NCI-H460 (cell line): Measurements from ENCODE around the gene FRMD8. TPM values are rescaled to one million over a fixed set of nuclear protein-coding genes. Genes with fewer than 3 reads are reported as not detected.

ENCODE experiments used
- DNase-seq: peaks from one replicate; pipeline ENCODE4 v3.0.0-alpha.2; 2016; ENCODE audit warnings: low read depth; ENCODE audit errors: extremely low read depth
- total RNA-seq: library from RNA; depleted of rRNA; stranded (reverse); fragments of >200 nt; shearing (Covaris generic); gene quantifications from 2 replicates; pipeline ENCODE4 v1.2.3, GENCODE V29; 2014

Gene FRMD8
- total RNA-seq, 1 experiment from 2014 or later, result 14.4 TPM

DNA sequence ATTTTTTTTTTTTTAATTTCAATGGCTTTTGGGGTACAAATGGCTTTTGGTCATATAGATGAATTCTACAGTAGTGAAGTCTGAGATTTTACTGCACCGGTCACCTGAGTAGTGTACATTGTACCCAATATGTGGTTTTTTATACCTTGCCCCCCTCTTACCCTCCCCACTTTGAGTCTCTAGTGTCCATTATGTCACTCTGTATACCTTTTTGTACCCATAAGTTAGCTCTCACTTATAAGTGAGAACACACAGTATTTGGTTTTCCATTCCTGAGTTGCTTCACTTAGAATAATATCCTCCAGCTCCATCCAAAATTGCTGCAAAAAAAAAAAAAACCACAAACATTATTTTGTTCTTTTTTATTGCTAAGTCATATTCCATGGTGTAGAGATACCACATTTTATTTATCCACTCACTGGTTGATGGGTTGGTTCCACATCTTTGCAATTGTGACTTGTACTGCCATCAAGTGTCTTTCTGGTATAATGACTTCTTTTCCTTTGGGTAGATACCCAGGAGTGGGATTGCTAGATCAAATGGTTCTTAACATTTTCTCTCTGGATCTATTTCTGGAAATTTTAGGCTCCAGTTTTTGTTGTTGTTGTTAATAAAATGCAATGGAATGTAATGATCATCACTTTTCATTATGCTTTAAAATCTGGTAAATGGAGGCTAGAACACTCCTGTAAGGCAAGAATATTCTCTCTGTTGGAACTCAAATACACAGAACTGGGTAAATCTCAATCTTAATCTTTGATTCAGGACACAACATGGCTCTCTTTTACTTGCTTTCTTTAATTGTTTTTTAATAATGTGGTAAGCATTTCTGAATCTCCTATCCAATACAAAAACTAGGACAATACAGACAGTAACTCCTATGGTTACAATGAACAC is 46.5 kb downstream of the FRMD8 start:
- no peak for DNase-seq

DNA sequence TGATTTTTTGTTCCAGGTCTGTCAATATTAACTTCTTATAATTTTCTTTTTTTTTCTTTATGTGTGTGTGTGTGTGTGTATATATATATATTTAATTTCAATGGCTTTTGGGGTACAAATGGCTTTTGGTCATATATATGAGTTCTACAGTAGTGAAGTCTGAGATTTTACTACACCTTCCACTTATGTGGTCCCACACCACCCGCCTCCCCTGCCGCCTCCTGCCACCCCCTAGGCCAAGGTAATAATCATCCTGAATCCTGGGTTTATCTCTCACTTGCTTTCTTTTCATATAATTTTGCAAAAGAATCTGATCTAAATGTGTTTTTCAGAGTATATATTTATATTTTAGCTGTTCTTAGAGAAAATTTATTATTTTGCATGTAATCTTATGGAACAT is 47.2 kb downstream of the FRMD8 start:
- no peak for DNase-seq

DNA sequence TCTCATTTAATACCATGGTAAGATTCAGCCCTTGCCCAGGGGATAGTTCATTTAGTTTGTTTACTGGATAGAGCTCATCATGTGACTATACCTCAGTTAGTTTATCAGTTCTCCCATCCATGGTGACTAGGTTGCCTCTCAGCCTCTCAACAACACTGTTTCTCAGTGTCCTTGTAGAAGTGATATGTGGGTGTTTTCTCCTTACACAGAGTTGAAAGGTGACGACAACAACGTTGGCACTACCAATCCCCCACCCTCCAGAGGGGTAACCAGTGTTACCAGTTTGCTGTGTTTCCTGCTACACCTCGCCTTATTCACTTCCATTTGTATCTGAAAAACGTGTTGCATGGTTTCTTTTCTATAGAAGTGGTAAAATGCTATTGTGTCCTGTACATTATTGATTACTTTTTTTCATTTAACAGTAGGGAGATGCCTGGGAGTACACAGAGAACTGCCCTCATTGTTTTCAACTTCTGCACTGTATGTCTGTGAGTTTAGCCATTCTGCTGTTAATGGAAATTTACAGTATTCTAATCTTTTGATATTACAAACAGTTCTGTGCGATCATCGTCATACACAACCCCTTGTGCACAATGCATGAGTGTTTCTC is 47.7 kb downstream of the FRMD8 start:
- no peak for DNase-seq

DNA sequence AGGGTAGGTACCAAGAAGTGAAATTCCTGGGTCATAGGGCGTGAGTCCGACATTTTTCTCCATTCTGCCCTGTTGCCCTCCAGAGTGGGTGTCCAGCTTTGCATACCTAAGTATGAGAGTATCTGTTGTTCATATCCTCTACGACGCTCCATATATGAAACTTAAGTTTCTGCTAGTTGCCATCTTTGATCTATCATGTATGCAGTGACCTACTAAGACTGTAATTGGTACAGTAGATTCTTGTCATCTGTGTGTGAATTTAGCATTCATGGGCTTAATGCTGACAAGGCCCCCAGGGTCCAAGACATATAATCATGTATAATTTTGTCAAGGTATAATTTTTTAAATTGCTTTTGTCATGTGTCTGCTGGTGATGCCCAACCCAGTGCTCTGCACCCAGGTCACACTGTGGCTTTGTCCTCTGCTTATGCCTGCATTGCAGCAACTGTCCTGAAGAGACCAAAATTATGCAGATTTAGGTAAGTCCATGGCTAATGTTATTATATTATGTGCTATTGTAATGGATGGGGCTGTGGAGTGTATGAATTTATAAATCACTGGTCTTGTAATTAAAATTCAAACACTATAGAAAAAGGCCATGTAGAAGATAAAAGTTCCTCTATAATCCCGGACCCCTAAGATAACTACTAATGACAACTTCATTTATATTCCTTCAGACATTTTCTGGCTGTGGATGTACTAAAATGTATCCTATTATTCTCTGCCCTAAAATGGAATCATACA is 48.4 kb downstream of the FRMD8 start:
- DNase-seq, result no peak

DNA sequence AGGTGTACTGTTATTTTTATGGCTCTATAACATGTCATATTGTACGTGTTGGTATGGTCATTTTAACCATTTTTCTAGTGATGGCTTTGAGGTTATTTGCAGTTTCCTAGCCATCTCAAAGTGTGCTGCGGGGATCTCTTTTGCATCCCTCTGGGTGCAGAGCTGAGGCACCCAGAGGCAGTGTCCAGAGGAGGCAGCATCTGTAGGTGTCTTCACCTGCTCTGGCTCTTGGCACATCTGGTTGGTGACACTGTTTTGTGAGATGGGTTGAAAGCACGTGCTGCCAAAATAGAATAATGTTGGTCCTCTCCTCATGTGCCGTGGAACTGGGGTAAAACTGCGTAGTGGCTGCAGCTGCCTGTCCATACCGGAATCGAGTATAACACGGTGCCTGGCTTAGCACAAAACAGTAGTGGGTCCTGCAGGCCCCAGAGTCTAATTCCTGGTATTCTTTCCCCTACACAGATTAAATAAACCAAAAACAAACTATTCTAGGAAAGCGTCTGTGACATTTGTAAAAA is 49.0 kb downstream of the FRMD8 start:
- DNase-seq, result no peak

DNA sequence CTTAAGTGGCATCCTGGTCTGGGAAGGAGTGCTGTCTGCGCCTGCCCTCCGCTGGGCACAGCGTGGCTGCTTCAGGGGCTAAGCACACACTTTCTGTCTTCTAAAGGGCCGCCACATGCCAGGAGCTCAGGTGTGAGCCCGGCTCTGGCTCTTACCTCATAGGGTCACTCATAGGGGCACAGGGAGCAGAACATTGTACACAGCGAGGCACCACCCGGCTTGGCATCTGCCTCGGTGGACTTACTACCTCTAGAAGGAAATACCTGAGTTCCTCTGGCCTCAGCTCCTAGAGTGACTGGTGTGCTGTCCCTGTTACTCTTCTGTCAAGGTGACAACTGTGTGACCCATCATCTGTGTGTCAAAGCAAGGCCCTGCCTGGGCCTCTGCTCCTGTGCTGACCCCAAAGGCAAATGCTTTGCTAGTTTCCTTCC is 49.6 kb downstream of the FRMD8 start:
- no peak for DNase-seq

DNA sequence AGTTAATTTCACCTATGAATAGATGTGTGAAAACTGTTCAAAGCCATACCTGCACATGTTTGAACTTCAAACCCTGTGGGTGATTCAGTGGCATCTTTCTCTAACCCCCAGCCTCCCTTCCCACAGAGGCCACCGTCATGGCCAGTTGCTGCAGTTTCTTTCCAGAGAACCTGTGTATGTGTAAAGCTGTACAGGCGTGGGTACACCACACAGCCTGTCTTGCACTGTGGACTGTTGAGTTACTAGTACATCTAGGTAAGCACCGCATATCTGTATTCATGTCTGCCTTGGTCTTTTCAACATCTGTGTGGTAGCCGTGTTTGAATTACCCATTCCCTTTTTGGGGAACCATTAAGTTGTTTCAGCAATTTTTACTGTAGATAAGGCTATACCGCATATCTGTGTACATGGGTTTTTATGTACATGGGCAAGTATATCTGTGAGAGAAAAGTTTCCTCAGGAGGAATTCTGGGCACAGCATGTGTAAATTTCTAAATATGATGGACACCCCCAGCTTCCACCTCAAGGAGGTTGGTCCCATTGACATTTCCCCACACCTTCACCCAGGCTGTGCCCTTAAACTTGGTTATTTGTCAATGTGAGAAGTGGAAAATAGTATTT is 50.1 kb downstream of the FRMD8 start:
- no peak for DNase-seq

DNA sequence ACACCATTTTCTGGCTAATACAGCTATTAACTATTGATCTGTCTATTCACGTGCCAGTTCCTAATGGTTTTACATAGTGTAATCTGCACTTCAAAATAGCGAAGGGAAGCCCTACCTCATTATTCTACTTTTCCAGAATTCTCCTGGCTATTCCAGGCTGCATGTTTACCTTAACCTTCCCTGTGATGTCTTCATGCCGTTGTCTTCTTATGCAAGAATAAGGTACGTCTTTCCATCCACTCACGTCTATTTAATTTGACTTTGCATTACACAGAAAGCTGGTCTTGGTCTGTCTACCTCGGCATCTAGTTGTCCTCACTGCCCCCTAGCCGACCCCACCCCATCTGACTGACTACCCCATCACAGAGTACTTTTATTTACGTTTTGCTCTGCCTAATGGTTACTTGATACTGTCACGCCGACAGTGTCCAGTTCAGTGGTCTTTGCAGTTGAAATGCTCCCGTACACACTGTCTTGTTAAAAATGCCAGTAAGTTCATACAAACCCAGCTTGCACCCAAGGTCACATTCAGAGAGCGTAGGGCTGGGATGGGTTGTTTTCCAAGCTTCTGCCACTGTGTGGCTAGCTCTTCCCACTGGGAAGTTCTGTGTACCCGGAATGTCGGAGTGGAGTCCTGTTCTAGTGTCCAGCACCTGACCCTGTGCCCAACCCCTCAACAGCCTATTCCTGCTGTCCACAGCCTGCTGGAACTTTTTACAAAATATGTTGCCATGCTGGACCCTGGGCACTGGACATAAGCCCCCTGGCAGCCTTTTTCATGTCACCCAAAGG is 51.2 kb downstream of the FRMD8 start:
- DNase-seq, result no peak

DNA sequence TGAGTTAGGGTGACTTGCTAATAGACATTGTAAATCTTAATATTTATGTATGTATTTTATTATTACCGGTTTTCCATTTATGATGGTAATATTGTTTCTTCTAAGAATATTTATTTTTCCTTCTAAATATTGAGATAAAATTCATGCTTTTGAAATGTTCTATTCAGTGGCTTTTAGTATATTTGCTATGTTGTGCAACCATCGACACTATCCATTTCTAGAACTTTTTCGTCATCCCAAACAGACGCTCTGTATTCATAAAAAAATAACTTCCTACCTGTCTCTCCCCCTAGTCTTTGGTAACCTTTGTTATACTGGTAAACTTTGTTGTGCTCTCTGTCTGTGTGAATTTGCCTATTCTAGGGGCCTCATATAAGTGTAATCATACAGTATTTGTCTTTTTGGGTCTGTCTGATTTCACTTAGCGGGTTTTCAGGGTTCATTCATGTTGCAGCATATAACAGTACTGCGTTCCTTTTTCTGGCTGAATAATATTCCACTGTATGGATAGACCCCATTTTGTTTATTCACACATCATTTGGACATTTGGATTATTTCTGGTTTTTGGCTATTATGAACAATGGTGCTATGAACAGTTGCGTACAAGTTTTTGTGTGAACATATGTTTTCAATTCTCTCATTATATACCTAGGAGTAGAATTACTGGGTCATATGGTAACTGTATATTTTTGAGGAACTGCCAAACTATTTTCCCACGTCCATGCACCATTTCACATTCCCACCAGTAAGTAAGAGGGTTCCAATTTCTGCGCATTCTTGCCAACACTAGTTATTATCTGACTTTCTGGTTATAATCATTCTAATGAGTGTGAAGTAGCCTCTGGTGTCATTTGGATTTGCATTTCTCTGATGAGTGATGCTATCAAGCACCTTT is 52.1 kb downstream of the FRMD8 start:
- no peak for DNase-seq

DNA sequence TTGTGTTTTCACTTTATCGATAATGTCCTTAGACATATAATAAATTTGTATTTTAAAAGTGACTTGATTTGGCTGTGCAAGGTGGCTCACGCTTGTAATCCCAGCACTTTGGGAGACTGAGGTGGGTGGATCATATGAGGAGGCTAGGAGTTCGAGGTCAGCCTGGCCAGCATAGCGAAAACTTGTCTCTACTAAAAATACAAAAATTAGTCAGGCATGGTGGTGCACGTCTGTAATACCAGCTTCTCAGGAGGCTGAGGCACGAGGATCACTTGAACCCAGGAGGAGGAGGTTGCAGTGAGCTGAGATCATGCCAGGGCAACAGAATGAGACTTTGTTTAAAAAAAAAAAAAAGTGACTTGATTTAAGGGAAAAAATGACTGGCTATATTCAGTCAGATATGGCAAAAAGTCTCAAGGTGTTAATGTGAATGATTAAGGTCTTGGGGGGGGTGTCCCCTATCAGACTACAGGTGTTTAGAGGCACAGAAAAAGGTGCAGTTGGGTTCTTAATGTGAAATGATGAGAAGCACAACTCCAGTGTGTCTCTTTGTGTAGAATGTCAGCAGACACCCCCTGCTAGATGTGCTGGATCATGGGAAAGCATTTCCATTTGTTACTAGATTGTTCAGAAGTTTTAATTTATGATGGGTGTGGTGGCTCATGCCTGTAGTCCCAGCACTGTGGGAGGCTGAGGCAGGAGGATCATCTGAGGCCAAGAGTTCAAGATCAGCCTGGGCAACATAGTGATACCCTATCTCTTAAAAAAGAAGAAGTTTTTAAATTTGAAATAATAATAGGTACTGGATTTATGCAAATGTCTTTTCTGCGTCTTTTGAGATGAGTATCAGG is 53.1 kb downstream of the FRMD8 start:
- no peak for DNase-seq

DNA sequence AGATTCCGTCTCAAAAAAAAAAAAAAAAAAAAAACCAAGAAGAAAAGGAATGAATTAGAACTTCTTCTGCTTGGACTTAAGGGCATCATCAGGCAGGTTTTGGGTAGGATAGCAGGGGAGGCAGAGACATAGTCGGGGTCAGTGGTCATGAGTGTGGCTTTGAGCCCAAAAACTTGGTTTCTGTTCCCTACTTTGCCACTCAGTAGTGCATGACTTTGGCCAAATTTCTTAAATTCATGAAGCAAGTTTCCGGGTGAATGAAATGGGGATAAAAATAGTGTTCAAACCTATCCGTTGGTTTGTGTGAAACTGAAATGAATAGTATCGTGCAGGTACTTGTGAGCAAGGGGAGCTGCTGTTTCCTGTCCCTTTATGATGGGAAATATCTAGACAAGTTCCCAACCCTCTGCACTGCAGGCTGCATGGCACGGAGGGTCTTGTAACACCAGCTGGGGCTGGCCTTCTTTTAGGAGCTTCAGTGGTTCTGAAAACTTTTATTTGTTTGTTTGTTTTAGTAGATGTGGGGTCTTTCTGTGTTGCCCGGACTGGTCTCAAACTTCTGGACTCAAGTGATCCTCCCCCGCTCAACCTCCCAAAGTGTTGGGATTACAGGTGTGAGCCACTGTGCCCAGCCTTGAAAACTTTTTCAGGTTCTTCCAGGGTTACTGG is 54.5 kb downstream of the FRMD8 start:
- DNase-seq, result no peak

DNA sequence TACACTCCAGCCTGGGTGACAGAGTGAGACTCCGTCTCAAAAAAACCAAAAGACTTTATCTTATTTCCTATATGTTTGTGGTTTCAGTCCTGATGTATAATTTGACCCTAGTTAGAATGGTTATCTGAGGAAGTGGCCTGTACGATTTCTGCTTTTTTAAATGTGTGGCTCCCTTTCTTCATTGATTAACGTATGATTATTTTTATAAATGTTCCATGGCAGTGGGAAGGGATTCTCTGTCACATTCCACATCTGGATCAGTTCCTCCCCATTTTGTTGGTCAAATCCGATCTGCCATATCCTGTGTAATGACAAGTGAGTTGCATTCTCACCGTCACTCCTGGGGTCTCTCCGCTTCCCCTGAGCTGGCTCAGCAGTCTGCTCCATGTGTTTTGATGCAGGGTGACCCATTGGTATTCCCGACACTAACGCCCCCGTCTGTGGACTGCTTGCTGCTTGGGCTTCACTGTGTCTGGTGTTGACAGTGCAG is 56.5 kb downstream of the FRMD8 start:
- DNase-seq, result no peak

DNA sequence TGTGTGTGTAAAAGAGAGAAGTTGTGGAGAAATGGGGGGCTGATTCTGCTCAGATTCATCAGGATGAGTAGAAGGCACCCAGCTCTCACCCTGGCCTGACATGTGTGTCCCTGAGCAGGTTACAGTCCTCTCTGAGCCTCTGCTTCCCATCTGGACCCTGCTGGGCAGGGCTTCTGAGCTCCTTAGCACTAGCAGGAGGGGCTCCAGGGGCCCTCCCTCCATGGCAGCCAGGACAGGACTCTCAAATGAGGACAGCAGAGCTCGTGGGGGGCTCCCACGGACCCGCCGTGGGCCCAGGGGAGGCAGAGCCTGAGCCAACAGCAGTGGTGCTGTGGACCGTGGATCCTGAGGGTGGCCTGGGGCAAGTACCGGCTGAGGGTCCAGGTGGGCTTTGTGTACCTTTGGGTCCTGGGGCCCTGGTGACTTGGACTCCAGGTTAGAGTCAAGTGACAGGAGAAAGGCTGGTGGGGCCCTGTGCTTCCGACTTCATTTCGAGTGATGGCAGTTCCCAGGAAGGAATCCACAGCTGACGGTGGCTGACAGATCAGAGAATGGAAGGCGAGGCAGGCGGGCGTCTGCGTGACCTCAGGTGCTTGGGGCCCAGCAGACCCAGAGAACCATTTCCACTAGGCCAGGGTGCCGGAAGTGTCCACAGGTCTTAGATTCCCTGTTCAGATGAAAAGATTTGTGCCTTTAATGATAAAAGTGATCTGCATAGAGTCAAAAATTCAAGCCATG is 58.0 kb downstream of the FRMD8 start:
- DNase-seq, result no peak

DNA sequence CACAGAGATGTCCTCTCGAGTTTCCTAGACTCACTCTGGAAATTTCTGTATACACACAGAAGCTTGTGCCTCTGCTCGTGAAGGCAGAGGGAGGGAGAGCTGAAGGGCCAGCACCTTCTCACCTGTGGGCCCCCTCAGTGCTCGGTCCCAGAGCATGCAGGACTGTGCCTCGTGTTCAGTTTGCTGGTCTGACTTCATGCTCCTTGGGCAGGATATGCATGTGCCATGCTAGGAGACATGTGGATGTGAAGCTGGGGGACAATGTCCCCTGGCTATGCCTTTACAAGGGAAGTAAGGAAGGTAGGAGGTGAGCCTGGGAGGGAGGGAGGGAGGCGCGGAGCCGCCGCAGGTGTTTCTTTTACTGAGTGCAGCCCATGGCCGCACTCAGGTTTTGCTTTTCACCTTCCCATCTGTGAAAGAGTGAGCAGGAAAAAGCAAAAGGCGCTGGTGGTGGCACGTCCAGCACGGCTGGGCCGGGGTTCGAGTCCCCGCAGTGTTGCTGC is 58.7 kb downstream of the FRMD8 start:
- no peak for DNase-seq

DNA sequence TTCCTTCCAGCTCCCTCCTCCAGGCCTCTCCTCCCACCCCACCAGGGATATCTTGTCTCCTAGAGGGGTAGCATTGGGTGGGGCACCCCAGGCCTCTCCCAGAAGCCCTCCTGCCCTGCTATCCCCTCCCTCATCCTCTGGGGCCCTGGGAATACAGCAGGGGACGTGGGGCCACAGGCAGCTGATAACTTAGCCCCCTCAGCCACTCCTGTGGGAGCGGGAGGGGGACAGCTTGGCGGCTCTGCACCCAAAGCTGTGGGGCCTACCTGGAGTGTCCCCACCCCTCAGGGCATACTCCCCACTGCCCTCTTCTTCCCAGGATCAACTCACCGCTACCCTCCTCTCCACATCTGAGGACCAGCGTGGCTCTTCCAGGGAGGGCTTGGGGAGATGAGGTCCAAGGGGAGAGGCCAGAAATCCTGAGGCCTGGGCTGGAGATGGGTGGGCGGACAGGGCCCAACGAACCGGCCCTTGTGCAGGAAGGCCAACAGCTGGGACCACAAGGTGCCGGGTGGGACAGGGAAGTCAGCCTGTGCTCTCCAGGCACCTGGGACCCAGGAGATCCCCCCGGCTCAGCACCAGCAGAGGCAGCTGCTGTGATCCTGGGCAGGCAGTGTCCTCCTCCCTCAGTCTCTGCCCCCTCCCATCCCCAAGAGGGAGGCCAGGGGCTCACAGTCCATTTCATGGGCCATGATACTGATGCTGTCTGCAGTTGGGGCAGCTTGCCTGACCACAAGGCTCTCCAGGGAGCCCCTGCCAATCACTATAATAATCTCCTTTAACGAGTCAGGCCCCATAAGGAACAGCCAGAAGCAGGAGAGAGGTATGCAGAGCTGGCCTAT is 59.4 kb downstream of the FRMD8 start:
- no peak for DNase-seq
